Glomerular endothelial cell (primary cell): ENCODE measurements around the gene HIPK2. TPM values are rescaled to one million over a fixed set of nuclear protein-coding genes. Genes with fewer than 3 reads are reported as not detected.

Source experiments
- DNase-seq: peaks from one replicate; pipeline ENCODE4 v3.0.0-alpha.2; 2011; ENCODE audit warnings: low read depth, low spot score; ENCODE audit errors: extremely low read depth
- total RNA-seq: library from RNA; depleted of rRNA; stranded (reverse); fragments of >200 nt; gene quantifications from 2 replicates; pipeline ENCODE4 v1.2.3, GENCODE V29; 2015

Gene HIPK2
- total RNA-seq, 1 donor from 2014 or later, result 69.4 TPM

- DNase-seq, result no peak
These were observed 119.5 kb downstream of the HIPK2 start for GRCh38 chr7:139658296-139658695.

GRCh38 chr7:139657725-139658124 lies 120.1 kb downstream of the HIPK2 start:
- DNase-seq, result no peak

GRCh38 chr7:139656387-139656786 lies 121.4 kb downstream of the HIPK2 start:
- DNase-seq, result no peak

GRCh38 chr7:139655305-139655704 lies 122.5 kb downstream of the HIPK2 start:
- DNase-seq, result no peak

- DNase-seq, result no peak
These were observed 123.3 kb downstream of the HIPK2 start for GRCh38 chr7:139654276-139655181.

GRCh38 chr7:139651914-139652313 lies 125.9 kb downstream of the HIPK2 start:
- DNase-seq, result no peak

GRCh38 chr7:139651308-139651707 lies 126.5 kb downstream of the HIPK2 start:
- DNase-seq, result no peak

GRCh38 chr7:139650429-139651100 lies 127.2 kb downstream of the HIPK2 start:
- DNase-seq, result no peak

- DNase-seq, result peak; percentile 76
These were observed 128.8 kb downstream of the HIPK2 start for GRCh38 chr7:139648941-139649425.

- DNase-seq, result no peak
These were observed 129.4 kb downstream of the HIPK2 start for GRCh38 chr7:139648391-139648861.

- no peak for DNase-seq
These were observed 129.9 kb downstream of the HIPK2 start for GRCh38 chr7:139647814-139648390.

- DNase-seq, result no peak
These were observed 130.7 kb downstream of the HIPK2 start for GRCh38 chr7:139647085-139647484.

GRCh38 chr7:139646566-139646965 lies 131.2 kb downstream of the HIPK2 start:
- no peak for DNase-seq

GRCh38 chr7:139645572-139646523 lies 131.9 kb downstream of the HIPK2 start:
- DNase-seq, result peak; percentile 60

GRCh38 chr7:139643951-139644585 lies 133.7 kb downstream of the HIPK2 start:
- no peak for DNase-seq

GRCh38 chr7:139642283-139642682 lies 135.5 kb downstream of the HIPK2 start:
- DNase-seq, result no peak

GRCh38 chr7:139641337-139641992 lies 136.3 kb downstream of the HIPK2 start:
- no peak for DNase-seq

- no peak for DNase-seq
These were observed 137.1 kb downstream of the HIPK2 start for GRCh38 chr7:139640681-139641080.

GRCh38 chr7:139639563-139639962 lies 138.2 kb downstream of the HIPK2 start:
- no peak for DNase-seq
